ENCODE measurements around the gene TSPEAR.
A peak's percentile ranks its signal among the peaks of the same experiment; 100 is the strongest.

TSPEAR gene

DNA sequence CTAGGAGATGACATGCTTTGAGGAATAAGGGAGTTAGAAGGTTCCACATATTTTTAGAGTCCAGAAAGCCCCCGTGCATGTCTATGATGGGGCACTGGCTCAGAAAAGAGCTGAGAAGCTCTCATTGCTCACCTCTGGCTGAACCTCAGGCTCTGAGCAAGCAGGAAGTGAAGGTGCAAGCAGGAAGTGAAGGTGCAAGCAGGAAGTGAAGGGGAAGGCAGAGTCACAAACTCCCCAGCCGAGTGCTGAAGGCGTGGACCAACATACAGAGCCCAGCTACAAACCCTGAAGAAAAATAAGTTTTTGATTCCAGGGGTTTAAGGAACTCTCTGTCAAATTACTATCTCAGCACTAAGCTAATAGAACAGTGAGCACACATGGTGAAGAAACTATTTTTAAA lies 92.5 kb downstream of the TSPEAR start:
- Histone ChIP-seq H3K4me1 (peaks cover 38 to 54% (median 49%) of the 10 kb centered on the region in 10 experiments), H3K27me3 (peaks cover 0 to 5% (median 0%) of the 10 kb centered on the region in 11 experiments; a peak in 3 of 22 replicates), H3K4me3 (no peak overlapping the region), H3K9me3 (replicated peaks in 1 of 11) (peaks cover 19 to 40% (median 27%) of the 10 kb centered on the region in 11 experiments), H4K20me1 (no peaks in the 10 kb centered on the region), H3K27ac (peak overlapping the region in 3 of 11 experiments; percentile 1 to 18 (median 12); a peak in 2 of 22 replicates), H3K9ac (no peak overlapping the region), H3K36me3 (no peaks in the 10 kb centered on the region), H3K4me2 (peak overlapping the region; percentile 58 to 86 (median 72))
- no peak for TF ChIP-seq Cebpa-rat (IDR thresholded peaks at IDR 0.05)

DNA sequence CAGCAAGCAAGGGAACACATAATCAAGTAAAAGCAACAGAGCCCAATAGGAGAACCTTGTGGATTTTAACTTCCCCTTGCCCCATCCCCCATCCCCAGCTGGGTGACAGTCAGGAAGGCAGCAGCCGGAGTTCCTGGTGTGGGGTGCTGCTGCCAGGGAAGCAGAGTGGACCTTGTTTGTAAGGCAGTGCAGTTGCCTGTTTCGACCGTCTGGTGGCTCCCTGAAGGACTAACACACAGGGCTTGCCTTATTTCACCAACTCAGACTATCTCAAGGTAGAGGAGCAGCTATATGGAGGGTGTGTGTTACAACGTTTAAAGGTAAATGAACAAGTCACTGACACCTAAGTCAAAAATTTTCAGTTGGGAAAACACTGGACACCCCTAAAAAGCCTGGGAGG lies 92.9 kb downstream of the TSPEAR start:
- H3K4me1 ChIP-seq: peaks cover 38 to 54% (median 49%) of the 10 kb centered on the region in 10 experiments
- no peak for TF ChIP-seq Cebpa-rat (IDR thresholded peaks at IDR 0.05)
- peak overlapping the region in 5 of 11 experiments; percentile 18 to 44 (median 36); a peak in 5 of 22 replicates for H3K27ac ChIP-seq
- H3K4me3 ChIP-seq: no peak overlapping the region
- no peaks in the 10 kb centered on the region for H3K36me3 ChIP-seq
- H3K9me3 ChIP-seq (replicated peaks in 1 of 11): peaks cover 15 to 36% (median 23%) of the 10 kb centered on the region in 11 experiments
- peak overlapping the region; percentile 58 to 86 (median 72) for H3K4me2 ChIP-seq
- H3K9ac ChIP-seq: no peak overlapping the region
- peaks cover 0 to 5% (median 0%) of the 10 kb centered on the region in 11 experiments; a peak in 3 of 22 replicates for H3K27me3 ChIP-seq
- no peaks in the 10 kb centered on the region for H4K20me1 ChIP-seq

DNA sequence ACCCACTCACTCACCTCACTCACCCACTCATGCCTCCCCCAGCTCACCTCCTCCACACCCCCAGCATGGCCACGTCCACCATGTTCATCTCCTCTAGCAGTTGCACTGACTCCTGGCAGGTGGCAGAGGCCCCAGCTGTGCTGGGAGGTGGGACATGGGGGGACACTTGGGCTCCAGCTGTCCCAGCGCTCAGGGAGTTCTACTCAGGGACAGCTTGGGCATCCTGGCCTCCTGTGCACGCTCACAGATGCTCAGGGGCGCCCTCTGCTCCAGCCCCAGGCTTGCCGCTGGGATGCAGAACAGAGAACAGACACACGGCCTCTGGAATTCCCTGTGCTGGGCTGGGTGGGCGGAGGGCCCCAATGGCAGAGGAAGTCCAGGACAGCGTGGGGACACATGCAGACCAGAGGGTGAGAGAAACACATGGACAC lies 94.3 kb downstream of the TSPEAR start:
- Histone ChIP-seq H3K9ac (no peak overlapping the region), H3K27ac (no peak overlapping the region), H3K27me3 (peaks cover 0 to 5% (median 0%) of the 10 kb centered on the region in 11 experiments; a peak in 3 of 22 replicates), H3K36me3 (no peaks in the 10 kb centered on the region), H3K4me3 (no peak overlapping the region), H4K20me1 (no peaks in the 10 kb centered on the region), H3K4me1 (peaks cover 34 to 54% (median 46%) of the 10 kb centered on the region in 10 experiments), H3K4me2 (peak overlapping the region in 8 of 11 experiments; percentile 50 to 77 (median 72); a peak in 11 of 22 replicates), H3K9me3 (replicated peaks in 1 of 11) (peaks cover 8 to 27% (median 13%) of the 10 kb centered on the region in 11 experiments; a peak in 21 of 22 replicates)
- TF ChIP-seq Cebpa-rat (IDR thresholded peaks at IDR 0.05): no peak

DNA sequence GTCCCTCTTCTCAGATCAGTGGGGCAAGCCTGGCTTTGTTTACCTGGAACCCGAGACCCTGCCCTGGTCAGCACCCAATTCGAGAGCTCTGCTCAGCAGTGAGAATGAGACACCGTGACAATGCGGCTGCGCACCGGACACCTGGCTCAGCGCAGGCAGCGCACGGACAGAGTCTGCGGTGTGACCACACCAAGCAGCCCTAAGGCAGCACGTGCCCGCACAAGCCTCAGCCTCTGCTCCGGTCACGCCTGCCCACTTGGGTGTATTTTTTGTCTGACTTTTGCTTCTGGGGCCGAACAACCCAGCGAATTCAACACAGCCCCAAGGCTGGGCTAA lies 94.8 kb downstream of the TSPEAR start:
- no peak overlapping the region; a peak in 1 of 22 replicates for H3K27ac ChIP-seq
- H3K9me3 ChIP-seq (replicated peaks in 1 of 11): peaks cover 14 to 27% (median 16%) of the 10 kb centered on the region in 11 experiments
- peaks cover 0 to 5% (median 0%) of the 10 kb centered on the region in 11 experiments; a peak in 3 of 22 replicates for H3K27me3 ChIP-seq
- peaks cover 30 to 54% (median 46%) of the 10 kb centered on the region in 10 experiments for H3K4me1 ChIP-seq
- peak overlapping the region in 9 of 11 experiments; percentile 44 to 77 (median 65); a peak in 17 of 22 replicates for H3K4me2 ChIP-seq
- no peak overlapping the region for H3K4me3 ChIP-seq
- peak overlapping the region in 1 of 11 experiments; percentile 27; a peak in 2 of 22 replicates for H3K9ac ChIP-seq
- H3K36me3 ChIP-seq: no peaks in the 10 kb centered on the region
- no peaks in the 10 kb centered on the region for H4K20me1 ChIP-seq
- no peak for TF ChIP-seq Cebpa-rat (IDR thresholded peaks at IDR 0.05)

DNA sequence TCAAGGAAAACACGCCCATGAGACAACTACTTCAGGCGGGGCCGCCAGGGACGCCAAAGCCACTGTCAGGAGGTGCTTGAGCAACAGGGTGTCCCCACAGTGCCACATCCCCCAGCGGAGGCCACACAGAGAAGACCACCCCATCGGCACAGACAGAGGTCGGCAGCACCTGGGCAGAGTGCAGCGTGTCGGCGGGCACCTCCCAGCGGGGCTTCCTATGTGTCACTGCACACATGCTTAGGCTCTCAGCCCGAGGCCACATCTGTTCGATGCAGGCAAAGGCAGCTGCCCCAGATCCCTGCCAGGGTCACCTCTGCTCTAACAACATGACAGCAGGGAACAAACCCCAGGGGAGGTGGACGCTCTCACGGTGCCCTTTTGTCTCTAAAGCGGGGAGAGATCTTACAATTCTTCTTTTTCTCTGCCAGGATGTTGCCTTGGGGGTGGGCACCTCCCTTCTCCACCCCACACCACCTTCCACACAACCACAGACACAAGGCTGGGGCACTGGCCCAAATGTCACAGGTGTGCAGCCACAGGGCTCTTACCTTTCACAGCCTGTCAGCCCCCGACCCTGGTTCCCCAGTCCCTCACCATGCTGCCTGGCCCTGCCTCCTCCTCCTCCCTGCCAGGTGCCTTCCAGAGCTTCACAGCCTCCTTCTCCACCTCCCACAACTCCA lies 95.3 kb downstream of the TSPEAR start:
- Histone ChIP-seq H3K9me3 (replicated peaks in 1 of 11) (peaks cover 19 to 27% (median 21%) of the 10 kb centered on the region in 11 experiments), H3K4me3 (no peak overlapping the region), H3K27me3 (peaks cover 0 to 5% (median 0%) of the 10 kb centered on the region in 11 experiments; a peak in 3 of 22 replicates), H3K36me3 (no peaks in the 10 kb centered on the region), H3K4me1 (peaks cover 30 to 54% (median 46%) of the 10 kb centered on the region in 10 experiments), H3K27ac (no peak overlapping the region; a peak in 1 of 22 replicates), H3K9ac (peak overlapping the region in 3 of 11 experiments; percentile 14 to 37 (median 27); a peak in 3 of 22 replicates), H4K20me1 (no peaks in the 10 kb centered on the region), H3K4me2 (peak overlapping the region in 9 of 11 experiments; percentile 44 to 77 (median 65); a peak in 18 of 22 replicates)
- no peak for TF ChIP-seq Cebpa-rat (IDR thresholded peaks at IDR 0.05)

DNA sequence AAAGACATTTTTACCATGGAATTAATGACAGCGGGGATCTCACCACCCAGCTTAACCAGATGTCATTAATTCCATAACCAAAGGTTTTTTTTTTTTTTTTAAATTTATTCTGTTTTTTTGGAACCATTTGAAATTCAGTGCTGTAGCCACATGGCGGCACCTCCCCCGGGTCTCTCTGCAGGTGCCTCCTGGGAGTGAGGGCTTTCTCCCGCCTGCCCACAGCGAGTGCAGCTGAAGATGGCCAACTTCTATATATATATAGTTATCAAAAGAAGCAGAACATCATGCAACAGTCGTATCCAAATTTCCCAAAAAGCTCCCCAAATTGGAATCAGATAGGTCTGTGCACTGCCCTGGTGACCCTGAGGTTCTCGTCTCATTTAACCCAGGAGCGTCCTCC lies 95.9 kb downstream of the TSPEAR start:
- peaks cover 30 to 54% (median 46%) of the 10 kb centered on the region in 10 experiments for H3K4me1 ChIP-seq
- peaks cover 25 to 30% (median 27%) of the 10 kb centered on the region in 11 experiments for H3K9me3 ChIP-seq (replicated peaks in 1 of 11)
- H3K4me3 ChIP-seq: no peak overlapping the region
- peaks cover 0 to under 1% (median 0%) of the 10 kb centered on the region in 11 experiments; a peak in 2 of 22 replicates for H3K36me3 ChIP-seq
- H3K9ac ChIP-seq: no peak overlapping the region
- H3K27ac ChIP-seq: no peak overlapping the region
- H4K20me1 ChIP-seq: no peaks in the 10 kb centered on the region
- TF ChIP-seq Cebpa-rat (IDR thresholded peaks at IDR 0.05): no peak
- H3K27me3 ChIP-seq: peaks cover 0 to 5% (median 0%) of the 10 kb centered on the region in 11 experiments; a peak in 3 of 22 replicates
- H3K4me2 ChIP-seq: peak overlapping the region in 9 of 11 experiments; percentile 44 to 77 (median 65); a peak in 18 of 22 replicates

DNA sequence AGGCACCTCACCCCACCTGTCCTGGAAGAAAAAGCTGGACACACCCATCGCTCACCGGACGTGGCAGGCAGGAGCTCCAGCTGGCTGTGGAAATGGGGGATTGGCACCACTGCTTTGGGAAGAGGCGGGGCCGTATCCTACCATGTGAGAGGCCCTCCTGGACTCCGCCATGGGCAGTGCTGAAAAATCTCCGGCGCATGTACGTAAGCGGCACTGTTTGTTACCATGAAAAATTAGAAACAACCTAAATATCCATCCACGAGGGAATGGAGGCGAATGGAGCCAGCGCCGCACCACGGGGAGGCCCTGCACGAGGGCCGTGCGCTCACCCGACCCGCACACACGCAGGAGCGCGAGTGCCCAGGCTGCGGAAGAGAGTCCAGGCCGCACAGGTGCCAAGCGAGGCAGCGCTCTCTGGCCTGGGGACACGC lies 96.4 kb downstream of the TSPEAR start:
- H3K4me1 ChIP-seq: peaks cover 30 to 54% (median 46%) of the 10 kb centered on the region in 10 experiments
- H3K4me2 ChIP-seq: peak overlapping the region in 8 of 11 experiments; percentile 50 to 77 (median 66); a peak in 13 of 22 replicates
- no peak overlapping the region for H3K27ac ChIP-seq
- no peak for TF ChIP-seq Cebpa-rat (IDR thresholded peaks at IDR 0.05)
- no peaks in the 10 kb centered on the region for H4K20me1 ChIP-seq
- no peak overlapping the region for H3K4me3 ChIP-seq
- H3K36me3 ChIP-seq: peaks cover 0 to 6% (median 0%) of the 10 kb centered on the region in 11 experiments; a peak in 4 of 22 replicates
- no peak overlapping the region for H3K9ac ChIP-seq
- H3K9me3 ChIP-seq (replicated peaks in 1 of 11): peaks cover 25 to 32% (median 28%) of the 10 kb centered on the region in 11 experiments
- peaks cover 0 to 5% (median 0%) of the 10 kb centered on the region in 11 experiments; a peak in 3 of 22 replicates for H3K27me3 ChIP-seq

DNA sequence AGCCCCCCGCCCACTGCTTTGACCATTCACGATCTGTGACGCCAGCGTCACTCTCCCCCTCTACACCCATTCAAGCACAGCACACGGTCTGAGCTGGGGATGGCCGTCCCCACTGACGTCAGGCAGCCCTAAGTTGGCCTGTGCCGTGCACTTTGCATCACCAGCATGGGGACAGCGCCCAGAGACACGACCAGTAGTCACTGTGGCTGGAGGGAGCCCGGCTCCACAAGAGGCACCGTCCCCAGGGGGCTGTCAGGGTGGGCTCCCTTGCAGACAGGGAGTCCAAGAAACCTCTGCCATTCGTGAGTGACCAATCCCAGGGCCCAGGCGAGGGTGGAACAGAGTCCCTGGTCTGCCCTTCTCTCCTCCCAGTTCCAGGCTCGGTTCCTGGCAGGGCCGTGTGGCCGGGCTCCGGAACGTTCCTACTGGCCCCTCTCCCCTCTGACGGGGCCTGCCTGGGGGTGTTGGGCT lies 97.2 kb downstream of the TSPEAR start:
- no peak overlapping the region for H3K4me3 ChIP-seq
- peaks cover 26 to 53% (median 45%) of the 10 kb centered on the region in 10 experiments for H3K4me1 ChIP-seq
- no peaks in the 10 kb centered on the region for H4K20me1 ChIP-seq
- peaks cover 29 to 35% (median 31%) of the 10 kb centered on the region in 11 experiments for H3K9me3 ChIP-seq (replicated peaks in 1 of 11)
- no peak for TF ChIP-seq Cebpa-rat (IDR thresholded peaks at IDR 0.05)
- no peak overlapping the region for H3K9ac ChIP-seq
- peak overlapping the region in 5 of 11 experiments; percentile 65 to 77 (median 71); a peak in 10 of 22 replicates for H3K4me2 ChIP-seq
- peaks cover 0 to 5% (median 0%) of the 10 kb centered on the region in 11 experiments; a peak in 3 of 22 replicates for H3K27me3 ChIP-seq
- no peak overlapping the region for H3K27ac ChIP-seq
- H3K36me3 ChIP-seq: peaks cover 0 to 7% (median 0%) of the 10 kb centered on the region in 11 experiments; a peak in 4 of 22 replicates

Data from BLaER1 treated with 17β-estradiol and CSF1 and Interleukin-3, amounts not matched to agents 10 nM and 100 nM (cell line).